ENCODE measurements around the gene LRIG1.

Gene LRIG1

GRCh38 chr3:66500576-66501482 is at the start of gene LRIG1:
Gene LRIG1, minus strand, starts transcription at chr3:66501022. Its CDS starts 615 bp downstream, at chr3:66500407.
- peak; percentile 89 for DNase-seq

GRCh38 chr3:66544619-66545429 is 44.0 kb upstream of the LRIG1 start:
- DNase-seq: no peak

GRCh38 chr3:66542153-66542552 is 41.3 kb upstream of the LRIG1 start:
- no peak for DNase-seq

GRCh38 chr3:66539466-66539989 is 38.7 kb upstream of the LRIG1 start:
- no peak for DNase-seq

- no peak for DNase-seq
Measured at GRCh38 chr3:66538390-66538789, 37.6 kb upstream of the LRIG1 start.

- no peak for DNase-seq
Measured at GRCh38 chr3:66537735-66538134, 36.9 kb upstream of the LRIG1 start.

- DNase-seq: no peak
Measured at GRCh38 chr3:66536791-66537190, 36.0 kb upstream of the LRIG1 start.

- DNase-seq: no peak
Measured at GRCh38 chr3:66534304-66534845, 33.6 kb upstream of the LRIG1 start.

- DNase-seq: no peak
Measured at GRCh38 chr3:66532613-66533012, 31.8 kb upstream of the LRIG1 start.

GRCh38 chr3:66532160-66532587 is 31.4 kb upstream of the LRIG1 start:
- DNase-seq: no peak

GRCh38 chr3:66531256-66531655 is 30.4 kb upstream of the LRIG1 start:
- no peak for DNase-seq

- peak; percentile 40 for DNase-seq
Measured at GRCh38 chr3:66527246-66527645, 26.4 kb upstream of the LRIG1 start.

- no peak for DNase-seq
Measured at GRCh38 chr3:66525771-66526170, 24.9 kb upstream of the LRIG1 start.

- DNase-seq: no peak
Measured at GRCh38 chr3:66520724-66521123, 19.9 kb upstream of the LRIG1 start.

- no peak for DNase-seq
Measured at GRCh38 chr3:66518644-66519043, 17.8 kb upstream of the LRIG1 start.

GRCh38 chr3:66518126-66518525 is 17.3 kb upstream of the LRIG1 start:
- DNase-seq: no peak

GRCh38 chr3:66517241-66517640 is 16.4 kb upstream of the LRIG1 start:
- no peak for DNase-seq

GRCh38 chr3:66508461-66508860 is 7.6 kb upstream of the LRIG1 start:
- no peak for DNase-seq

- DNase-seq: no peak
Measured at GRCh38 chr3:66507423-66508260, 6.8 kb upstream of the LRIG1 start.

GRCh38 chr3:66506154-66506553 is 5.3 kb upstream of the LRIG1 start:
- no peak for DNase-seq

GRCh38 chr3:66504850-66505641 is 4.2 kb upstream of the LRIG1 start:
- DNase-seq: no peak

- no peak for DNase-seq
Measured at GRCh38 chr3:66502981-66503380, 2.2 kb upstream of the LRIG1 start.
